ENCODE measurements around the gene RINL. TPM values are rescaled to one million over a fixed set of nuclear protein-coding genes. Genes with fewer than 3 reads are reported as not detected.

The RINL gene
- total RNA-seq, 1 experiment from 2014 or later = 5.7 TPM

Other genes starting within 250 kb of the RINL start
- gene ACTN4, start 230.6 kb downstream of the RINL start, total RNA-seq (2021) = 370 and 397 TPM in 2 replicates
- 0.69 and 0.96 TPM in 2 replicates for gene CAPN12, start 133.8 kb downstream of the RINL start, total RNA-seq (2021)
- gene LGALS7, start 104.8 kb downstream of the RINL start, total RNA-seq (2021) = not detected in 2 replicates
- not detected in 2 replicates for gene LGALS7B, start 89.1 kb downstream of the RINL start, total RNA-seq (2021)
- gene LGALS4, start 65.3 kb downstream of the RINL start, total RNA-seq (2021) = 0.32 and 0.81 TPM in 2 replicates
- 83.1 and 102 TPM in 2 replicates for gene ECH1, start 46.5 kb downstream of the RINL start, total RNA-seq (2021)
- gene HNRNPL, start 28.3 kb downstream of the RINL start, total RNA-seq (2021) = 642 and 647 TPM in 2 replicates
- gene SIRT2, start 21.3 kb upstream of the RINL start, total RNA-seq (2021) = 30.0 and 32.2 TPM in 2 replicates
- gene NFKBIB, start 21.7 kb upstream of the RINL start, total RNA-seq (2021) = 42.4 and 51.9 TPM in 2 replicates
- 0.67 and 1.2 TPM in 2 replicates for gene CCER2, start 33.9 kb upstream of the RINL start, total RNA-seq (2021)
- 56.3 and 58.6 TPM in 2 replicates for gene SARS2, start 52.5 kb upstream of the RINL start, total RNA-seq (2021)
- 69.5 and 81.9 TPM in 2 replicates for gene MRPS12, start 52.7 kb upstream of the RINL start, total RNA-seq (2021)
- 26.0 and 29.9 TPM in 2 replicates for gene FBXO17, start 97.5 kb upstream of the RINL start, total RNA-seq (2021)
- gene FBXO27, start 154.3 kb upstream of the RINL start, total RNA-seq (2021) = 0.33 and 0.45 TPM in 2 replicates
- gene ACP7, start 206.1 kb upstream of the RINL start, total RNA-seq (2021) = not detected in 2 replicates
- gene PAK4, start 247.5 kb upstream of the RINL start, total RNA-seq (2021) = 55.2 and 59.0 TPM in 2 replicates

Measured in A673 (cell line).